ENCODE results near the gene ENOX1.
"Not testable (repeated sequence)": the region's sequence is repeated elsewhere in the genome, so short reads cannot be mapped to it uniquely, and the experiment has no call there.

Gene ENOX1

GRCh38 chr13:43356567-43356966, 430.2 kb downstream of the ENOX1 start:
- TF ChIP-seq CTCF (IDR thresholded peaks at IDR 0.05): no peak
- intact Hi-C loops (cut with DNase I; ENCODE audit: low total_unique reads): no loop called here
- H3K4me3 ChIP-seq: no peak overlapping the region

GRCh38 chr13:43355774-43356173, 431.0 kb downstream of the ENOX1 start:
- no peaks in the 10 kb centered on the region for H3K27me3 ChIP-seq
- no peaks in the 10 kb centered on the region for H3K9me3 ChIP-seq
- no peaks in the 10 kb centered on the region for H3K4me1 ChIP-seq
- no peak for TF ChIP-seq CTCF (IDR thresholded peaks at IDR 0.05)
- no peaks in the 10 kb centered on the region for H3K36me3 ChIP-seq
- DNase-seq: no peak
- no peak overlapping the region for H3K27ac ChIP-seq
- intact Hi-C loops (cut with DNase I; ENCODE audit: low total_unique reads): no loop called here
- H3K4me3 ChIP-seq: no peak overlapping the region

More at GRCh38 chr13:43356567-43356966, 430.2 kb downstream of the ENOX1 start:
- Histone ChIP-seq H3K9me3 (no peaks in the 10 kb centered on the region), H3K27me3 (no peaks in the 10 kb centered on the region), H3K27ac (no peak overlapping the region), H3K4me1 (no peaks in the 10 kb centered on the region), H3K36me3 (no peaks in the 10 kb centered on the region)
- DNase-seq: no peak

- no peaks in the 10 kb centered on the region for H3K36me3 ChIP-seq
- H3K9me3 ChIP-seq: no peaks in the 10 kb centered on the region
- H3K4me3 ChIP-seq: no peak overlapping the region
- no peaks in the 10 kb centered on the region for H3K27me3 ChIP-seq
- no peak for DNase-seq
- H3K27ac ChIP-seq: no peak overlapping the region
- no peaks in the 10 kb centered on the region for H3K4me1 ChIP-seq
- intact Hi-C loops (cut with DNase I; ENCODE audit: low total_unique reads): no loop called here
- TF ChIP-seq CTCF (IDR thresholded peaks at IDR 0.05): no peak
Observed at GRCh38 chr13:43354153-43354945, 432.4 kb downstream of the ENOX1 start.

DNA sequence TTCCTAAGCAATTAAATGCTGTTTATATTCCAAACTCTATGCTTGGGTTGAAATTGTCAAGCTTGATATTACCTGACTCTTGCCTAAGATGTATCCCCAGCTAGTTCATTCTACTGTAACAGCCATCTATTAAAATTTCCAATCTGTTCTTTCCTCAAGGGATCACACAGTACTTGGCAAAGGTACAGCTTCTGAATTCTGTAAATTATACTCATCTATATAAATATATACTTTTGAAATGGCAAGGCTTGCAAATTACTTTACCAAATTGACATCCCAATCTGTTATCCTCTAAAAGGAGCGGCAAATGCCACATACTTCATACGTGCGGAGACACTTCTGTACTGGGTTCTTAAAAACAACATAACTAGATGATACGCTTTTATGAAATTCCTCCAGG, 433.1 kb downstream of the ENOX1 start:
- Histone ChIP-seq H3K4me1 (no peaks in the 10 kb centered on the region), H3K4me3 (no peak overlapping the region), H3K36me3 (no peaks in the 10 kb centered on the region), H3K27ac (no peak overlapping the region), H3K27me3 (no peaks in the 10 kb centered on the region), H3K9me3 (no peaks in the 10 kb centered on the region)
- TF ChIP-seq CTCF (IDR thresholded peaks at IDR 0.05): no peak
- no peak for DNase-seq
- intact Hi-C loops (cut with DNase I; ENCODE audit: low total_unique reads): no loop called here

- H3K4me1 ChIP-seq; H3K9me3 ChIP-seq; DNase-seq; H3K27ac ChIP-seq; H3K27me3 ChIP-seq; intact Hi-C loops (cut with DNase I; ENCODE audit: low total_unique reads); H3K4me3 ChIP-seq; H3K36me3 ChIP-seq: not testable (repeated sequence)
Observed at GRCh38 chr13:43351612-43352011, 435.2 kb downstream of the ENOX1 start.

DNA sequence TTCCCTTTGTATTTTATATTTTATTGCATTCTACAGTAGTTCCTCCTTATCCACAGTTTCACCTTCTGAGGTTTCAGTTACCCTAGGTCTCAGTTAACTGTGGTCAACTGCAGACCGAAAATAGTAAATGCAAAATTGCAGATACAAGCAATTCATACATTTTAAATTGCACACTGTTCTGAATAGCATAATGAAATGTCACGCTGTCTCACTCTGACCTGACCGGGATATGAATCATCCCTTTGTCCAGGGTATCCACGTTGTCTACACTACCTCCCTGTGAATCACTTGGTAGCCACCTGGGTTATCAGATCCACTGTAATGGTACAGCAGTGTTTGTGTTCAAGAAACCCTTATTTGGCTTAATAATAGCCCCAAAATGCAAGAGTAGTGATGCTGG, 438.4 kb downstream of the ENOX1 start:
- DNase-seq: no peak
- intact Hi-C loops (cut with DNase I; ENCODE audit: low total_unique reads): no loop called here
- Histone ChIP-seq H3K36me3 (no peaks in the 10 kb centered on the region), H3K4me1 (no peaks in the 10 kb centered on the region), H3K9me3 (no peaks in the 10 kb centered on the region), H3K27me3 (no peaks in the 10 kb centered on the region), H3K27ac (no peak overlapping the region), H3K4me3 (no peak overlapping the region)
- TF ChIP-seq CTCF (IDR thresholded peaks at IDR 0.05): no peak

Data from tibial artery (tissue), 4 donors.